T follicular helper cell (primary cell): ENCODE results near the gene WDR33.
"Not testable (repeated sequence)": the region's sequence is repeated elsewhere in the genome, so short reads cannot be mapped to it uniquely, and the experiment has no call there.

ENCODE experiments used
- DNase-seq: peaks from one replicate; pipeline ENCODE4 v3.0.0-alpha.2; 2020; ENCODE audit warnings: low read depth
- total RNA-seq, 2 experiments: gene quantifications; one replicate each; lab custom pipeline; 2026; lab: John Stamatoyannopoulos, UW

Gene WDR33
- total RNA-seq: 198 to 211 reads per million in 2 experiments

DNA sequence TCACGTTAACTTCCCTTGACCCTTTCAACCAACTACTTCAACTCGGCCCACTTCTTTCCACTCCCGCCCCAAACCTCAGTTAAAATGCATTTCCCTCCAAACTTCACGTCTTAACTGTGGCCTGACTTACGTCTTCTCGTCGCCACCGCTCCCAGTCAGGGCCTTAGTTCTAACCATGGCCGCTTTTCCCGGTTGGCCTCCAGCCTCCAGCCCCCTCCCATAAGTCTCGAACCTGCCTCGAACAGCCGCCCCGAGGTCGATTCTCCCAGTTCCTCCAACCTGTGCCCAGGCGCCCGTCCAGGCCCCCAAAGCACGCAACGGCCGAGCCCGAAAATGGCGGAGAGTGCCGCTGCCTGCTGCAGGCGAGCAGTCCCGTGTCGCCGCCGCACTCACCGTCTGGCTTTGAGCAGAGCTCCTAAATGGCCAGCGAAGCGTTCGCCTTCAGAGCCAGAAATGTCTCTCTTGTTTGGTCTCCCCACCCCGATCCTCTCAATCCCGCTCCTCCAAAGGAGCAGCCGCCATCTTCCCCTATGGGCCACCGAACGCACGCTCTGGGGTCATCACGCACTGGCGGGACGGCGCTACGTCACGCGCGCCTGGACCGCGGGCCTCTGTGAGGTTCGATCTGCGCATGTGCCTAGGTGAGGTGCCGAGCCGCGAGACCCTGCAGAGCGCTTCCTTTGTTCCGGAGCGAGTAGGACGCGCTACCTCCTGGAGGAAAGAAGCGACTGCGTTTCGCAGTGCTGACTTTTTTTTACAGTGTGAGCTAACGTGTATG is at the start of gene WDR33:
Gene WDR33 (minus strand): TSS at position 553 of the 778 bp plus-strand sequence. CDS start 40,190 bp downstream, outside the sequence.
- DNase-seq: peak; percentile 90

GRCh38 chr2:127860130-127860529 is 49.2 kb upstream of the WDR33 start:
- DNase-seq: no peak

DNA sequence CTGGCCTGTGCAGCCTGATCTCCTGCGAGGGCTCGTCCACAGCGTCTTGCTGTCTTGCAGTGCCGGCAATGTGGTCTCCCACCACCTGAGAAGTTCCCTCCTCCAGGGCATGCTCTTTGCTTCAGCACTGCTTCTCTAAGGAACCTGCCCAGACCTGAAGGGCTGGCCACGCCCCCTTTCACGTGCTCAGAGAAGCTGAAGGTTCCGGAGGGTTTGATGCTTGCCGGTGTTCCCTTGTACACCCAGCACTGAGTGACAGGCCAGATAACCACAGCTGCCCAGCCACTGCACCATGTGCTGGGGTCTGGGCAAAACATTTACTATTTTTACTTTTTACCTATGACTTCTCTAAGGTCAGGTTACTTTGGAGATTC is 48.7 kb upstream of the WDR33 start:
- peak; percentile 65 for DNase-seq

DNA sequence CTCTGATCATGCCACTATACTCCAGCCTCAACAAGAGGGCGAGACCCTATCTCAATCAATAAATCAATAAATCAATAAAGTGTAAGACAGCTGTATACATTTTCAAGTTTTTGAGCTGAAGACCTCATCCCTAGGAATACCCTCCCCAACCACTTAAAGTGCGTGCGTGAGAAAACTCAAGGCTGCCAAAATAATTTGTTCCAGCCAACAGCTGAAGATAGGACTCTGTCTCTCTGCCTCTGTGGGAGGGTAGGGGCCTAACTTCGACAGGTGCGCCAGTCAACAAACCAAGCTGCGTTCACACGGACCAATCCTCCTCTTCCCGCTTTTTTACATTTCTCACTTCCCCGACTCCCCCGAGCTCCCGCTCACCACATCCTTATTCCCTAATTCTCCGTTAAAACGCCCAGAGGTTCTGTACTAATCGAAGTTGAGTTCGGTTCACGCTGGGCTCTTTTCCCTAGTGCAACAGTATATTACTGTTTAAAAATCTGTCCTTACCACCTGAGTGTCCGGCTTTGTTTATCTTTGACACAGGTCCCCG is 46.4 kb upstream of the WDR33 start:
- no peak for DNase-seq

DNA sequence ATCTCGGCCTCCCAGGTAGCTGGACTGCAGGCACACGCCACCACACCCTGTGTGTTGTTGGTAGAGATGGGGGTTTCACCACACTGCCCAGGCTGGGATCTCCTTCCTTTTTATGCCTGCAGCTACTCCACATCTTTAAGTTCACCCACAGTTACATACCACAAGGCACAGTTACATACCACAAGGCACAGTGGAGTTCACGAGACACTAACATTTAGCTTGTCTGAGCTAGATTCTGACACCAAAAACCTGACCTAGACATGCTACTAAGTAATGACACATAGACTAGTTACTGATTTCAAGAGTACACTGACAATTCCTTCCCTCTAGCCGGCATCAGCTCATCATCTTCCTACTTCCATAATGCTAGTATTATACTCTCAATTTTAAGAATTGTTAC is 42.7 kb upstream of the WDR33 start:
- DNase-seq: no peak

DNA sequence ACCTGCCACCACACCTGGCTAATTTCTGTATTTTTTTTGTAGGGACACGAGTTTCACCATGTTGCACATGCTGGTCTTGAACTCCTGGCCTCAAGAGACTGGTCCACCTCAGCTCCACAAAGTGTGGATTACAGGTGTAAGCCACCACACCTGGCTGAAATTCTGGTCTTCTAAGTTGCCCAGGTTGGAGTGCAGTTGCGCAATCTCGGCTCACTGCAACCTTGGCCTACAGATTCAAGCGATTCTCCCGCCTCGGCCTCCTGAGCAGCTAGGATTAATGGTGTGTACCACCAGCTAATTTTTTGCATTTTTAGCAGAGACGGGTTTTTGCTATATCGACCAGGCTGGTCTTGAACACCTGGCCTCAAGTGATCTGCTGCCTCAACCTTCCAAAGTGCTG is 41.4 kb upstream of the WDR33 start:
- DNase-seq: no peak

DNA sequence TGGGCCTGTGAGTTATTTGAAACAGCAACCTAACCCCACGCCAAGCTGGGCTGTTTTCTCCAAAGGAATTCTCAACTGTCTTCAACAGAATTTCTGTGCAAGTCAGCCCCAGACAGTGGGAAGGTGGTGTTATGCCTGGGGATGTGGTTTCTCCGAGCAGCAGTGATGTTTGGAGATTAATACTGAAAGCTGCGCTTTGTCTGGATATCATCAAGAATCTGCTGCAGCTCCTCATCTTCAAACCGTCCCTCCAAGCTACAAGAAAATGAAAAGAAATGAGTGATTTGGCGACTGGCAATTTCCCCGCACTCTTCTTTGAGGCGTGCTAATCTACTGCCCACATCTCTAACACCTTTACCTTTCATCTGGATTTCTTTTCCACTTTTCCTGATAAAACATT is 37.0 kb upstream of the WDR33 start:
- DNase-seq: no peak

GRCh38 chr2:127844973-127845372 is 34.0 kb upstream of the WDR33 start:
- DNase-seq: no peak

- no peak for DNase-seq
Observed at GRCh38 chr2:127843677-127844076, 32.7 kb upstream of the WDR33 start.

DNA sequence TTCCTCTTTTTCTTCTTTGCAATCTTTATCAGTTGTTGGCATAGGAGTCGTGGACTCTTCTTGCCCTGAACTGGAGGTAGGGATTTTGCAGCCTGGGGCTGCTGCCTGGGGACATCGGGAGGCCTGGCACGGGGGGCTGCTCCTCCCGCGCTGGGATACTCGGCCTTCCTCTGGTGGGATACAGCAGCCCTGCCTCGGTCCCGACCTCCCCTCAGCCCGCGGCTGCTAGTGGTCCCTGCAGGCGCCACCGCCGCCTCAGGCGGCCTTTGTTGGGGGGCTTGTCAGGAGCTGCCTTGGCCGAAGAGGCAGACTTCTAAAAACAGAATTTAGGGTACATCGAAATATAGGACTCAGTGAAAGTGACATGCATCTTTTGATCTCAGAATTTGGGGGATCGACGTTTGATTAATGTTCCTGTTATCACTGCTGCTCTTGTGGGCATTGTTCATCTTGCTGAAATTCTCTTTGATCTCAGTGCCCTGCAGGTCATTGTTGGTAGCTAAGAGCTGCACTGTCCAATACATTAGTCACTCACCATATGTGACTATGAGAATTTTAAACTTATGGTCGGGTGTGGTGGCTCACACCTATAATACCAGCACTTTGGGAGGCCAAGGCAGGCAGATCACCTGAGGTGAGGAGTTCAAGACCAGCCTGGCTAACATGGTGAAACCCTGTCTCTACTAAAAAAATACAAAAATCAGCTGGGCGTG is 30.7 kb upstream of the WDR33 start:
- no peak for DNase-seq

- DNase-seq: no peak
Observed at GRCh38 chr2:127840893-127841292, 29.9 kb upstream of the WDR33 start.

DNA sequence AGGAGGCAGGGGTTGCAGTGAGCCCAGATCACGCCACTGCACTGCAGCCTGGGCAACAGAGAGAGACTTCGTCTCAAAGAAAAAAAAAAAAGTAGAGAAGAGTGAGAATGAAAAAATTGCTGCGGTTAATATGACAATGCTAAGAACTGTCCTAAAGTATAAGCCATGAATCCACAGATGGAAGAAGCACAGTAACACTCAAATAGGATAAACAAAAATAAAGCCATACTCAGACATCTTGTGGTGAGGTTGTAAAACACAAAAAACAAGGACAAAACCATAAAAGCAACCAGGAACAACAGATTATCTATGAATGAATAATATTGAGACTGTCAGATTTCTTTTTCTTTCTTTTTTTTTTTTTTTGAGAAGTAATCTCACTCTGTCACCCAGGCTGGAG is 24.0 kb upstream of the WDR33 start:
- no peak for DNase-seq

DNA sequence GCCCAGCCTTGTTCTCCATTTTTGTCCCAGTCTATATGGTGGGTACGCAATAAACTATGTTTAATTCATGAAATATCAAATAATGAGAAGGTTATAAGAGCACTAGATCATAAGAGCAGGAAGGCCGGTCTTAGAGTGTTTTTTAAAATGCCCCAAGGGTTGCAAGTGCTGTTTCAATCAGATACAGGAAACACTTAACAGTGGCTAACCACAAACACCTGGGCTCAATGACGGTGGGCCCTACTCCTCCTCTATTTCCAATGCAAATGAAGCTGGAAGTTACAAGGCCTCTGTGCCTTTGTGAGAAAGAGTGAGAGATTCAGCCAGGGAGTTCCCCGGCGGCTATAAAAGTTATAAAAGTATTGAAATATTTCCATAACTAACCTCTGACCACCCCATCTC is 18.9 kb upstream of the WDR33 start:
- peak; percentile 51 for DNase-seq

- not testable (repeated sequence) for DNase-seq
Observed at GRCh38 chr2:127826708-127827107, 15.7 kb upstream of the WDR33 start.

DNA sequence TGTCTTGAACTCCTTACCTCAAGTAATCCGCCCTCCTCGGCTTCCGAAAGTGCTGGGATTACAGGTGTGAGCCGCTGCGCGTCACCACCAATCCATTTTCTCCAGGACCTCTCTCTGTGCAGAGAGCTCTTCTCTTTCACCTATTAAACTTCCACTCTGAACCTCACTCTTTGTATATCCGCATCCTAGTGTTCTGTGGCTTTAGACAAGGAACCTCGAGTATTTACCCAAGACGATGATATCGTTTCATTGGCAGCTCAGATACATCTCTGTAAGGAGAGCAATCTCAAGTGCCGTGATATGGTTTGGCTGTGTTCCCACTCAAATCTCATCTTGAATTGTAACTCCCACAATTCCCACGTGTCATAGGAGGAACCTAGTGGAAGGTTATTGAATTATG is 15.1 kb upstream of the WDR33 start:
- DNase-seq: no peak

DNA sequence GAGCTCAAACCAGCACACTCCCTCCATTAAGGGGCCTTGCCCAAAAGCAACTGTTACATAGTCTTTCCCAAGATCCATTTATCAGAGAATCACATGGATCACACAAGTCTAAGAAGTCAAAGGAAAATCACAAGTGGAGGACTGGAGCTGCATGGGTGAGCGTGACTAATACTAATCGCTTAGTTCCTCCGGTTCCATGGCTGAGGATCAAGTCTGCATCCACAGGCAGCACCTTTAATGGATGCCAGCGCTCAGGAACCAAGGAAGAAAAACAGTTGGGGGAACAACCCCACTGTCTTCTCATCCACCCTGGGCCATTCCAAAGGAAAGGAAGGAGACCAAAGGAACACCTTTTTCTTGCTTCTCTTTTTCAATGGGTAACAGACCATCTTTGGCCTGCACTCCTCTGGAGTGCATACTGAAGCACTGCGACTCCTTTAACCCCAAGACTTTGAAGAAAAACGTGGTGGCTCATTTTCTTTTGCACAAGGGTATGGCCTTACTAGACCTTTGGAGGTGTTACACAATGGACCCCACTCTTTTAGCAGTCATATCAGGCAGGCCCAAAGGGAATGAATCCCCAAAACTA is 9.2 kb upstream of the WDR33 start:
- no peak for DNase-seq

- DNase-seq: no peak
Observed at GRCh38 chr2:127818794-127819425, 7.9 kb upstream of the WDR33 start.

- DNase-seq: no peak
Observed at GRCh38 chr2:127818241-127818640, 7.3 kb upstream of the WDR33 start.

GRCh38 chr2:127814677-127815076 is 3.7 kb upstream of the WDR33 start:
- no peak for DNase-seq

GRCh38 chr2:127812441-127812840 is 1.5 kb upstream of the WDR33 start:
- DNase-seq: not testable (repeated sequence)

GRCh38 chr2:127811397-127812321 is 688 bp upstream of the WDR33 start:
- no peak for DNase-seq
